ENCODE data around the gene ZNF407.

DNA sequence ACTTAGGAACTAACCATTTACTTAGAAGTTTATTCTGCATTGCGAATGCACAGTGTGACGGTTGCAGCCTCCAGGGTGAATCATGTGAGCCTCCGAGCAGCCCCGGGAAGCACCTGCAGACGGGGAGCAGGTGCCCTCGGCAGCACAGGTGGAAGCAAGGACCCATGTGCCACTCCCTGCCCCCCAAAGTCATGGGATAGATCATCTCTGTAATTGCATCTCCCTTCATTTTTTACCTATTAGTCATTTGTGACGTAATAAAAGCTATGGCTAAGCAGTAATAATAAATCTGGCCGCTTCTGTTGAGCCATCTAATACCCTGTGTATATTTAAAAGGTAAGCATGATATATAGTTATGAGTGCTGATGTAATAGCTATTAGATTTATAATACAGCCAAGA is 514.1 kb downstream of the ZNF407 start:
- TF ChIP-seq, protein P1, sequence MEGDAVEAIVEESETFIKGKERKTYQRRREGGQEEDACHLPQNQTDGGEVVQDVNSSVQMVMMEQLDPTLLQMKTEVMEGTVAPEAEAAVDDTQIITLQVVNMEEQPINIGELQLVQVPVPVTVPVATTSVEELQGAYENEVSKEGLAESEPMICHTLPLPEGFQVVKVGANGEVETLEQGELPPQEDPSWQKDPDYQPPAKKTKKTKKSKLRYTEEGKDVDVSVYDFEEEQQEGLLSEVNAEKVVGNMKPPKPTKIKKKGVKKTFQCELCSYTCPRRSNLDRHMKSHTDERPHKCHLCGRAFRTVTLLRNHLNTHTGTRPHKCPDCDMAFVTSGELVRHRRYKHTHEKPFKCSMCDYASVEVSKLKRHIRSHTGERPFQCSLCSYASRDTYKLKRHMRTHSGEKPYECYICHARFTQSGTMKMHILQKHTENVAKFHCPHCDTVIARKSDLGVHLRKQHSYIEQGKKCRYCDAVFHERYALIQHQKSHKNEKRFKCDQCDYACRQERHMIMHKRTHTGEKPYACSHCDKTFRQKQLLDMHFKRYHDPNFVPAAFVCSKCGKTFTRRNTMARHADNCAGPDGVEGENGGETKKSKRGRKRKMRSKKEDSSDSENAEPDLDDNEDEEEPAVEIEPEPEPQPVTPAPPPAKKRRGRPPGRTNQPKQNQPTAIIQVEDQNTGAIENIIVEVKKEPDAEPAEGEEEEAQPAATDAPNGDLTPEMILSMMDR (IDR thresholded peaks at IDR 0.05): no peak
- TF ChIP-seq POLR2A (IDR thresholded peaks at IDR 0.05) (no peak), EP300 (IDR thresholded peaks at IDR 0.05) (no peak), POLR2AphosphoS5 (IDR thresholded peaks at IDR 0.05) (no peak)

Measured in stomach (tissue), 4 donors.